Measurements from ENCODE around the gene PRSS57. TPM values are rescaled to one million over a fixed set of nuclear protein-coding genes. Genes with fewer than 3 reads are reported as not detected.

The PRSS57 gene
- total RNA-seq, 2 experiments from 2014 or later = not detected

- Histone ChIP-seq H3K4me3 (ENCODE audit: low read length) (no peak overlapping the region), H3K36me3 (ENCODE audit: insufficient read depth, low read length) (no peaks in the 10 kb centered on the region), H3K4me1 (ENCODE audit: insufficient read depth, low read length) (peaks cover 3% of the 10 kb centered on the region), H3K27me3 (ENCODE audit: control insufficient read depth in 1 of 2, insufficient read depth in 2 of 2, low read length in 2 of 2) (peaks cover 9 to 16% of the 10 kb centered on the region in 2 experiments), H3K27ac (ENCODE audit: low read depth in 1 of 2, low read length in 2 of 2) (no peak overlapping the region), H3K9me3 (ENCODE audit: control insufficient read depth in 1 of 2, insufficient read depth in 1 of 2, low read length in 2 of 2) (peaks cover 0 to 31% of the 10 kb centered on the region in 2 experiments)
- H3K36me3 Mint-ChIP-seq (ENCODE audit: low read depth) = no peaks in the 10 kb centered on the region
- H3K9me3 Mint-ChIP-seq = no peaks in the 10 kb centered on the region
- no peaks in the 10 kb centered on the region for H3K4me1 Mint-ChIP-seq (ENCODE audit: low read depth)
- H3K27ac Mint-ChIP-seq = no peak overlapping the region
- DNase-seq = no peak
- TF ChIP-seq CTCF (IDR thresholded peaks at IDR 0.05) = no peak
- H3K27me3 Mint-ChIP-seq = peaks cover 37% of the 10 kb centered on the region
- POLR2A ChIA-PET = no interaction called here
- intact Hi-C loops (cut with DNase I, micrococcal nuclease) = no loop called here
- H3K4me3 Mint-ChIP-seq = no peak overlapping the region
- no peak for ATAC-seq (ENCODE audit: poor library complexity)
- CTCF ChIA-PET = no interaction called here
Observed at GRCh38 chr19:715347-715746, 20.1 kb upstream of the PRSS57 start.

- DNase-seq = no peak
- Histone ChIP-seq H3K9me3 (ENCODE audit: control insufficient read depth in 1 of 2, insufficient read depth in 1 of 2, low read length in 2 of 2) (peaks cover 0 to 28% of the 10 kb centered on the region in 2 experiments), H3K27me3 (ENCODE audit: control insufficient read depth in 1 of 2, insufficient read depth in 2 of 2, low read length in 2 of 2) (peaks cover 25 to 28% of the 10 kb centered on the region in 2 experiments), H3K27ac (ENCODE audit: low read depth in 1 of 2, low read length in 2 of 2) (no peak overlapping the region), H3K4me3 (ENCODE audit: low read length) (no peak overlapping the region), H3K4me1 (ENCODE audit: insufficient read depth, low read length) (peaks cover 2% of the 10 kb centered on the region), H3K36me3 (ENCODE audit: insufficient read depth, low read length) (no peaks in the 10 kb centered on the region)
- intact Hi-C loops (cut with DNase I, micrococcal nuclease) = no loop called here
- POLR2A ChIA-PET = no interaction called here
- no peak overlapping the region for H3K27ac Mint-ChIP-seq
- ATAC-seq (ENCODE audit: poor library complexity) = no peak
- H3K9me3 Mint-ChIP-seq = no peaks in the 10 kb centered on the region
- CTCF ChIA-PET = no interaction called here
- no peaks in the 10 kb centered on the region for H3K36me3 Mint-ChIP-seq (ENCODE audit: low read depth)
- no peaks in the 10 kb centered on the region for H3K4me1 Mint-ChIP-seq (ENCODE audit: low read depth)
- H3K4me3 Mint-ChIP-seq = no peak overlapping the region
- H3K27me3 Mint-ChIP-seq = peaks cover 40% of the 10 kb centered on the region
- TF ChIP-seq CTCF (IDR thresholded peaks at IDR 0.05) = no peak
Observed at GRCh38 chr19:711254-711653, 16.0 kb upstream of the PRSS57 start.

- Mint-ChIP-seq H3K27me3 (peaks cover 37% of the 10 kb centered on the region), H3K36me3 (ENCODE audit: low read depth) (no peaks in the 10 kb centered on the region), H3K4me1 (ENCODE audit: low read depth) (no peaks in the 10 kb centered on the region), H3K4me3 (no peak overlapping the region), H3K27ac (no peak overlapping the region), H3K9me3 (no peaks in the 10 kb centered on the region)
- CTCF ChIA-PET = no interaction called here
- TF ChIP-seq CTCF (IDR thresholded peaks at IDR 0.05) = no peak
- peaks cover 2% of the 10 kb centered on the region for H3K4me1 ChIP-seq (ENCODE audit: insufficient read depth, low read length)
- intact Hi-C loops (cut with DNase I, micrococcal nuclease) = no loop called here
- DNase-seq (no peak), ATAC-seq (ENCODE audit: poor library complexity) (no peak)
- POLR2A ChIA-PET = no interaction called here
- no peak overlapping the region for H3K4me3 ChIP-seq (ENCODE audit: low read length)
- H3K36me3 ChIP-seq (ENCODE audit: insufficient read depth, low read length) = no peaks in the 10 kb centered on the region
- peaks cover 0 to 23% of the 10 kb centered on the region in 2 experiments for H3K9me3 ChIP-seq (ENCODE audit: control insufficient read depth in 1 of 2, insufficient read depth in 1 of 2, low read length in 2 of 2)
- H3K27me3 ChIP-seq (ENCODE audit: control insufficient read depth in 1 of 2, insufficient read depth in 2 of 2, low read length in 2 of 2) = peaks cover 25 to 29% of the 10 kb centered on the region in 2 experiments
- H3K27ac ChIP-seq (ENCODE audit: low read depth in 1 of 2, low read length in 2 of 2) = no peak overlapping the region
Observed at GRCh38 chr19:710767-711166, 15.5 kb upstream of the PRSS57 start.
